HS-27A (cell line): ENCODE results near the gene MMP28.

Source experiments
- DNase-seq: peaks from one replicate; pipeline ENCODE4 v3.0.0-alpha.2; 2012; ENCODE audit warnings: low read depth, missing footprints

MMP28 gene

GRCh38 chr17:35725802-35726126 lies 69.7 kb downstream of the MMP28 start:
- DNase-seq: no peak

GRCh38 chr17:35725058-35725457 lies 70.4 kb downstream of the MMP28 start:
- no peak for DNase-seq

- DNase-seq: no peak
Observed at GRCh38 chr17:35723735-35724134, 71.7 kb downstream of the MMP28 start.

- no peak for DNase-seq
Observed at GRCh38 chr17:35717475-35717874, 78.0 kb downstream of the MMP28 start.

GRCh38 chr17:35716897-35717465 lies 78.5 kb downstream of the MMP28 start:
- DNase-seq: no peak

GRCh38 chr17:35716173-35716572 lies 79.3 kb downstream of the MMP28 start:
- no peak for DNase-seq
